Measurements from ENCODE around the gene EGR1. TPM values are rescaled to one million over a fixed set of nuclear protein-coding genes. Genes with fewer than 3 reads are reported as not detected.

The EGR1 gene
- total RNA-seq, 1 donor from 2014 or later = 25.1 TPM

- peak; percentile 33 for DNase-seq (ENCODE audit: low spot score)
- peaks cover 8% of the 10 kb centered on the region for H3K36me3 ChIP-seq
- no peak overlapping the region for H3K9ac ChIP-seq
- H2AFZ ChIP-seq (replicated peaks) = no peak overlapping the region
- peaks cover 16% of the 10 kb centered on the region for H3K36me3 Mint-ChIP-seq
- peaks cover 22% of the 10 kb centered on the region for H4K20me1 ChIP-seq (ENCODE audit: low read depth)
- no peak for TF ChIP-seq EZH2phosphoT487 (IDR thresholded peaks at IDR 0.05)
- no peak for TF ChIP-seq CTCF (IDR thresholded peaks at IDR 0.05)
- no peak for TF ChIP-seq EZH2 (IDR thresholded peaks at IDR 0.05)
- H3K9me3 Mint-ChIP-seq = no peaks in the 10 kb centered on the region
- peaks cover 27% of the 10 kb centered on the region for H3K4me1 ChIP-seq
- H3K27me3 ChIP-seq = no peaks in the 10 kb centered on the region
- peaks cover 38% of the 10 kb centered on the region for H3F3A ChIP-seq (ENCODE audit: low read depth)
- H3K27me3 Mint-ChIP-seq (ENCODE audit: insufficient read depth, low read depth) = peaks cover 9% of the 10 kb centered on the region
- peaks cover 16% of the 10 kb centered on the region for H3K79me2 ChIP-seq (ENCODE audit: low read depth)
- peak overlapping the region; percentile 84 for H3K4me2 ChIP-seq
- H3K27ac ChIP-seq = no peak overlapping the region
- peak overlapping the region; percentile 76 for H3K4me3 ChIP-seq
- no peaks in the 10 kb centered on the region for H3K9me3 ChIP-seq (ENCODE audit: low read depth)
- H3K4me3 Mint-ChIP-seq = peak overlapping the region; percentile 92
- H3K4me1 Mint-ChIP-seq = peaks cover 36% of the 10 kb centered on the region
- peak overlapping the region; percentile 85 for H3K27ac Mint-ChIP-seq
These were observed 27.1 kb upstream of the EGR1 start for GRCh38 chr5:138438003-138438723.

GRCh38 chr5:138438724-138439476 lies 26.4 kb upstream of the EGR1 start, which contains the start of gene REEP2:
TSS of gene REEP2 (plus strand) at chr5:138439057. CDS start at chr5:138439209, 152 bp downstream.
- H3K36me3 Mint-ChIP-seq = peaks cover 16% of the 10 kb centered on the region
- Histone ChIP-seq H3K4me2 (peak within 1 kb of the TSS; percentile 93), H3F3A (ENCODE audit: low read depth) (peaks cover 38% of the 10 kb centered on the region), H3K9ac (peak within 1 kb of the TSS; percentile 74), H3K27ac (no peak within 1 kb of the TSS), H3K36me3 (peaks cover 8% of the 10 kb centered on the region), H2AFZ (replicated peaks) (peak within 1 kb of the TSS; percentile 63), H3K4me1 (peaks cover 27% of the 10 kb centered on the region), H3K79me2 (ENCODE audit: low read depth) (peaks cover 16% of the 10 kb centered on the region), H4K20me1 (ENCODE audit: low read depth) (peaks cover 22% of the 10 kb centered on the region), H3K9me3 (ENCODE audit: low read depth) (no peaks in the 10 kb centered on the region), H3K27me3 (no peaks in the 10 kb centered on the region), H3K4me3 (peak within 1 kb of the TSS; percentile 76)
- H3K27me3 Mint-ChIP-seq (ENCODE audit: insufficient read depth, low read depth) = peaks cover 9% of the 10 kb centered on the region
- no peaks in the 10 kb centered on the region for H3K9me3 Mint-ChIP-seq
- H3K27ac Mint-ChIP-seq = peak within 1 kb of the TSS; percentile 85
- peak; percentile 96 for DNase-seq (ENCODE audit: low spot score)
- peaks cover 36% of the 10 kb centered on the region for H3K4me1 Mint-ChIP-seq
- H3K4me3 Mint-ChIP-seq = peak within 1 kb of the TSS; percentile 92
- TF ChIP-seq EZH2phosphoT487 (IDR thresholded peaks at IDR 0.05) = no peak
- TF ChIP-seq EZH2 (IDR thresholded peaks at IDR 0.05) = no peak
- no peak for TF ChIP-seq CTCF (IDR thresholded peaks at IDR 0.05)

- H3K27ac Mint-ChIP-seq = no peak overlapping the region
- peak overlapping the region; percentile 76 for H3K4me3 ChIP-seq
- TF ChIP-seq CTCF (IDR thresholded peaks at IDR 0.05) = no peak
- no peak for TF ChIP-seq EZH2 (IDR thresholded peaks at IDR 0.05)
- no peak for TF ChIP-seq EZH2phosphoT487 (IDR thresholded peaks at IDR 0.05)
- H4K20me1 ChIP-seq (ENCODE audit: low read depth) = peaks cover 22% of the 10 kb centered on the region
- H3K27me3 Mint-ChIP-seq (ENCODE audit: insufficient read depth, low read depth) = peaks cover 11% of the 10 kb centered on the region
- H3K4me3 Mint-ChIP-seq = peak overlapping the region; percentile 92
- H3K4me2 ChIP-seq = peak overlapping the region; percentile 93
- DNase-seq (ENCODE audit: low spot score) = peak; percentile 50
- peaks cover 38% of the 10 kb centered on the region for H3F3A ChIP-seq (ENCODE audit: low read depth)
- peaks cover 8% of the 10 kb centered on the region for H3K36me3 ChIP-seq
- no peaks in the 10 kb centered on the region for H3K9me3 Mint-ChIP-seq
- peaks cover 36% of the 10 kb centered on the region for H3K4me1 Mint-ChIP-seq
- no peaks in the 10 kb centered on the region for H3K9me3 ChIP-seq (ENCODE audit: low read depth)
- H3K4me1 ChIP-seq = peaks cover 27% of the 10 kb centered on the region
- peak overlapping the region; percentile 74 for H3K9ac ChIP-seq
- no peak overlapping the region for H3K27ac ChIP-seq
- H3K36me3 Mint-ChIP-seq = peaks cover 17% of the 10 kb centered on the region
- H2AFZ ChIP-seq (replicated peaks) = peak overlapping the region; percentile 63
- no peaks in the 10 kb centered on the region for H3K27me3 ChIP-seq
- peaks cover 16% of the 10 kb centered on the region for H3K79me2 ChIP-seq (ENCODE audit: low read depth)
These were observed 25.7 kb upstream of the EGR1 start for GRCh38 chr5:138439477-138440158.
